ENCODE data around the gene GALNT2. TPM values are rescaled to one million over a fixed set of nuclear protein-coding genes. Genes with fewer than 3 reads are reported as not detected.

Gene GALNT2
- total and polyA plus RNA-seq, 9 of the 15 experiments (the other 6 are each of a cell fraction or from before 2014, with no cell fraction given): 1.6 to 106 (median 51.9) TPM

DNA sequence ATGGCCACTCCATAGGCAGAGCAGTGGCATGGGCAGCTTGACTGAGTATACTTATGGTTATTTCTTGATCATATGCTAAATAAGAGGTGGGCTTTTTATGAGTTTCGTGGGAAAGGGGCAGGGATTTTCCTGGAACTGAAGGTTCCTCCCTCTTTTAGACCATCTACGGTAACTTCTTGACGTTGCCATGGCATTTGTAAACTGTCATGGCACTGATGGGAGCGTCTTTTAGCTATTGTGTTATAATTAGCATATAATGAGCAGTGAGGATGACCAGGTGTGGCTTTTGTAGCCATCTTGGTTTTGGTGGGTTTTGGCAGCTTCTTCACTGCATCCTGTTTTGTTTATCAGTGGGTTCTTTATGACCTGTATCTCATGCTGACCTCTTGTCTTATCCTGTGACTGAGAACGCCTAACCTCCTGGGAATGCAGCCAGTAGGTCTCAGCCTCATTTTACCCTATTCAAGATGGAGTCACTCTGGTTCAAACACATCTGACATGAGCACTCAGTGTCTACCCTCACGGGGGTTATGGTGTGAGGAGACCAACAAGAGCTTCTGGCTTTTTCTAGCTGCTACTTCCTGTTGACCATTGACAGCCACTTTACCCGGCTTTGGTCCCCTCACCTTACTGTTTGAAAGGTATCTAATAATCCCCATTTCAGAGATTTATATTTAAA, 71.7 kb downstream of the GALNT2 start (continued):
- TF ChIP-seq ZSCAN32 (CRISPR knock-in tag; IDR thresholded peaks at IDR 0.05) (no peak), FOS (IDR thresholded peaks at IDR 0.05; ENCODE audit: extremely low read depth, insufficient read length) (no peak), REST (IDR thresholded peaks at IDR 0.05; ENCODE audit: borderline replicate concordance) (no peak), REST (CRISPR knock-in tag; IDR thresholded peaks at IDR 0.05; ENCODE audit: low read depth) (no peak), NFIX (CRISPR knock-in tag; IDR thresholded peaks at IDR 0.05; ENCODE audit: low read depth) (peak; percentile 52), MTA2 (IDR thresholded peaks at IDR 0.05; ENCODE audit: low read depth) (no peak), DDX20 (tag; IDR thresholded peaks at IDR 0.05; ENCODE audit: low read depth) (peak; percentile 95), TCF15 (CRISPR knock-in tag; IDR thresholded peaks at IDR 0.05) (peak; percentile 96), MCM3 (IDR thresholded peaks at IDR 0.05) (no peak), HDAC3 (IDR thresholded peaks at IDR 0.05; ENCODE audit: borderline replicate concordance, partially characterized antibody) (no peak), BCL6 (CRISPR knock-in tag; IDR thresholded peaks at IDR 0.05) (peak; percentile 94), NR2F6 (CRISPR knock-in tag; IDR thresholded peaks at IDR 0.05) (no peak)
- TF ChIP-seq, protein P1, sequence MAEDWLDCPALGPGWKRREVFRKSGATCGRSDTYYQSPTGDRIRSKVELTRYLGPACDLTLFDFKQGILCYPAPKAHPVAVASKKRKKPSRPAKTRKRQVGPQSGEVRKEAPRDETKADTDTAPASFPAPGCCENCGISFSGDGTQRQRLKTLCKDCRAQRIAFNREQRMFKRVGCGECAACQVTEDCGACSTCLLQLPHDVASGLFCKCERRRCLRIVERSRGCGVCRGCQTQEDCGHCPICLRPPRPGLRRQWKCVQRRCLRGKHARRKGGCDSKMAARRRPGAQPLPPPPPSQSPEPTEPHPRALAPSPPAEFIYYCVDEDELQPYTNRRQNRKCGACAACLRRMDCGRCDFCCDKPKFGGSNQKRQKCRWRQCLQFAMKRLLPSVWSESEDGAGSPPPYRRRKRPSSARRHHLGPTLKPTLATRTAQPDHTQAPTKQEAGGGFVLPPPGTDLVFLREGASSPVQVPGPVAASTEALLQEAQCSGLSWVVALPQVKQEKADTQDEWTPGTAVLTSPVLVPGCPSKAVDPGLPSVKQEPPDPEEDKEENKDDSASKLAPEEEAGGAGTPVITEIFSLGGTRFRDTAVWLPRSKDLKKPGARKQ (CRISPR knock-in tag; IDR thresholded peaks at IDR 0.05): 0 out of 2 replicates have a peak, but pooled peaks have one; percentile 16
- TF ChIP-seq, protein P2, sequence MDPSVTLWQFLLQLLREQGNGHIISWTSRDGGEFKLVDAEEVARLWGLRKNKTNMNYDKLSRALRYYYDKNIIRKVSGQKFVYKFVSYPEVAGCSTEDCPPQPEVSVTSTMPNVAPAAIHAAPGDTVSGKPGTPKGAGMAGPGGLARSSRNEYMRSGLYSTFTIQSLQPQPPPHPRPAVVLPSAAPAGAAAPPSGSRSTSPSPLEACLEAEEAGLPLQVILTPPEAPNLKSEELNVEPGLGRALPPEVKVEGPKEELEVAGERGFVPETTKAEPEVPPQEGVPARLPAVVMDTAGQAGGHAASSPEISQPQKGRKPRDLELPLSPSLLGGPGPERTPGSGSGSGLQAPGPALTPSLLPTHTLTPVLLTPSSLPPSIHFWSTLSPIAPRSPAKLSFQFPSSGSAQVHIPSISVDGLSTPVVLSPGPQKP (CRISPR knock-in tag; IDR thresholded peaks at IDR 0.05): no peak
- TF ChIP-seq, protein P3, sequence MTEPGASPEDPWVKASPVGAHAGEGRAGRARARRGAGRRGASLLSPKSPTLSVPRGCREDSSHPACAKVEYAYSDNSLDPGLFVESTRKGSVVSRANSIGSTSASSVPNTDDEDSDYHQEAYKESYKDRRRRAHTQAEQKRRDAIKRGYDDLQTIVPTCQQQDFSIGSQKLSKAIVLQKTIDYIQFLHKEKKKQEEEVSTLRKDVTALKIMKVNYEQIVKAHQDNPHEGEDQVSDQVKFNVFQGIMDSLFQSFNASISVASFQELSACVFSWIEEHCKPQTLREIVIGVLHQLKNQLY (CRISPR knock-in tag; conservative IDR thresholded peaks at IDR 0.05): no peak

All from K562 (cell line).